ENCODE results near the gene MT3. TPM values are rescaled to one million over a fixed set of nuclear protein-coding genes. Genes with fewer than 3 reads are reported as not detected.
"Not testable (repeated sequence)": the region's sequence is repeated elsewhere in the genome, so short reads cannot be mapped to it uniquely, and the experiment has no call there.

The MT3 gene
- total and polyA plus RNA-seq, 4 experiments from 2014 or later = 1.1 TPM; not detected in 3

DNA sequence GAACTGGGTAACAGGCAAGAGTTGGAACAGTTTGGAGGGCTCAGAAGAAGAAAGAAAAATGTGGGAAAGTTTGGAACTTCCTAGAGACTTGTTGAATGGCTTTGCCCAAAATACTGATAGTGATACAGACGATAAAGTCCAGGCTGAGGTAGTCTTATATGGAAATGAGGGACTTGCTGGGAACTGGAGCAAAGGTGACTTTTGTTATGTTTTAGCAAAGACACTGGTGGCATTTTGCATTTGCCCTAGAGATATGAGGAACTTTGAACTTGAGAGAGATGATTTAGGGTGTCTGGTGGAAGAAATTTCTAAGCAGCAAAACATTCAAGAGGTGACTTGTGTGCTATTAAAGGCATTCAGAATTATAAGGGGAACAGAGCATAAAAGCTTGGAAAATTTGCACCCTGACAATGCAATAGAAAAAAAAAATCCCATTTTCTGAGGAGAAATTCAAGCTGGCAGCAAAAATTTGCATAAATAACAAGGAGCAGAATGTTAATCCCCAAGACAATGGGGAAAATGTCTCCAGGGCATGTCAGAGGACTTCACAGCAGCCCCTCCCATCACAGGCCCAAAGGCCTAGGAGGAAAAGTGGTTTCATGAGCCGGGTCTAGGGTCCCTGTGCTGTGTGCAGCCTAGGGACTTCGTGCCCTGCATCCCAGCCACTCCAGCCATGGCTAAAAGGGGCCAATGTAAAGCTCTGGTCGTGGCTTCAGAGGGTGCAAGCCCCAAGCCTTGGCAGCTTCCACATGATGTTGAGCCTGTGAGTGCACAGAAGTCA is 32.5 kb downstream of the MT3 start:
- peaks cover 0 to 21% of the 10 kb centered on the region in 2 donors for H3K27me3 Mint-ChIP-seq
- intact Hi-C loops (cut with micrococcal nuclease); H3K27me3 ChIP-seq (ENCODE audit: insufficient read depth, low read length); H3K36me3 ChIP-seq (ENCODE audit: insufficient read depth, low read length); POLR2A ChIA-PET (ENCODE audit: partially characterized antibody); H3K9me3 Mint-ChIP-seq; H3K9me3 ChIP-seq (ENCODE audit: control insufficient read depth in 1 of 2, low read length in 2 of 2); H3K4me3 ChIP-seq (ENCODE audit: low read length in 2 of 2); H3K4me3 Mint-ChIP-seq; H3K36me3 Mint-ChIP-seq; CTCF ChIA-PET (ENCODE audit: partially characterized antibody); H3K27ac ChIP-seq (ENCODE audit: low read depth, low read length); DNase-seq: not testable (repeated sequence)
- H3K27ac Mint-ChIP-seq = peak overlapping the region in 1 of 7 donors; percentile 1
- peaks cover 14% of the 10 kb centered on the region for H3K4me1 ChIP-seq (ENCODE audit: insufficient read depth, low read length)
- peaks cover 12 to 23% (median 15%) of the 10 kb centered on the region in 4 donors for H3K4me1 Mint-ChIP-seq

DNA sequence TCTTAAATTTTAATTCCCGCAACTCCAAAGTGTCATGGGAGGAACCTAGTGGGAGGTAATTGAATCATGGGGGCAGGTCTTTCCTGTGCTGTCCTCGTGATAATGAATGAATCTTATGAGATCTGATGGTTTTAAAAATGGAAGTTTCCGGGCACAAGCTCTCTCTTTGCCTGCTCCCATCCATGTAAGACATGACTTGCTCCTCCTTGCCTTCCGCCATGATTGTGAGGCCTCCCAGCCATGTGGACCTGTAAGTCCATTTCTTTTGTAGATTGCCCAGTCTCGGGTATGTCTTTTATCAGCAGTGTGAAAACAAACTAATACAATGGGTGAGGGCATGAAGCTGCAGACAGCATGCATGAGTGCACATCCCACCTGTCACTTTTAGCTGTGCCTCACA is 33.9 kb downstream of the MT3 start:
- ChIA-PET POLR2A (ENCODE audit: partially characterized antibody) (interaction anchor here (0.8 to 3.6 kb wide), 5 partner anchors 15 to 59 kb away, joined by 3 to 15 read pairs (median 3); partner anchors contain the start of genes MT1A, MT1X and MT2A), CTCF (ENCODE audit: partially characterized antibody) (interaction anchor here (0.8 to 1.8 kb wide), 5 partner anchors 8 to 54 kb away, joined by 3 to 9 read pairs (median 3); no protein-coding TSS in a partner anchor)
- DNase-seq; H3K4me3 ChIP-seq (ENCODE audit: low read length in 2 of 2); H3K9me3 Mint-ChIP-seq; H3K36me3 ChIP-seq (ENCODE audit: insufficient read depth, low read length); intact Hi-C loops (cut with micrococcal nuclease); H3K27me3 ChIP-seq (ENCODE audit: insufficient read depth, low read length); H3K9me3 ChIP-seq (ENCODE audit: control insufficient read depth in 1 of 2, low read length in 2 of 2); H3K4me3 Mint-ChIP-seq; H3K36me3 Mint-ChIP-seq; H3K27ac ChIP-seq (ENCODE audit: low read depth, low read length): not testable (repeated sequence)
- H3K4me1 Mint-ChIP-seq = peaks cover 11 to 18% (median 12%) of the 10 kb centered on the region in 4 donors
- H3K27me3 Mint-ChIP-seq = peaks cover 0 to 22% of the 10 kb centered on the region in 2 donors
- H3K4me1 ChIP-seq (ENCODE audit: insufficient read depth, low read length) = peaks cover 14% of the 10 kb centered on the region
- peak overlapping the region in 1 of 7 donors; percentile 66 for H3K27ac Mint-ChIP-seq

GRCh38 chr16:56623637-56624036 is 34.3 kb downstream of the MT3 start:
- Histone ChIP-seq H3K4me3 (ENCODE audit: low read length in 2 of 2) (no peak overlapping the region), H3K4me1 (ENCODE audit: insufficient read depth, low read length) (peaks cover 14% of the 10 kb centered on the region), H3K9me3 (ENCODE audit: control insufficient read depth in 1 of 2, low read length in 2 of 2) (no peaks in the 10 kb centered on the region), H3K27ac (ENCODE audit: low read depth, low read length) (no peak overlapping the region), H3K27me3 (ENCODE audit: insufficient read depth, low read length) (peaks cover 9% of the 10 kb centered on the region), H3K36me3 (ENCODE audit: insufficient read depth, low read length) (no peaks in the 10 kb centered on the region)
- Mint-ChIP-seq H3K27ac (no peak overlapping the region), H3K27me3 (peaks cover 0 to 24% of the 10 kb centered on the region in 2 donors), H3K4me1 (peaks cover 11 to 18% (median 12%) of the 10 kb centered on the region in 4 donors), H3K4me3 (peak overlapping the region in 1 of 8 donors; percentile 22), H3K36me3 (no peaks in the 10 kb centered on the region), H3K9me3 (no peaks in the 10 kb centered on the region)
- POLR2A ChIA-PET (ENCODE audit: partially characterized antibody) = interaction anchor here (0.6 to 3.6 kb wide), 6 partner anchors 14 to 358 kb away, joined by 3 to 15 read pairs (median 4); partner anchors contain the start of genes MT1A, MT1X and MT2A
- intact Hi-C loops (cut with micrococcal nuclease) = no loop called here
- CTCF ChIA-PET (ENCODE audit: partially characterized antibody) = interaction anchor here (0.8 to 1.8 kb wide), 6 partner anchors 8 to 53 kb away, joined by 3 to 9 read pairs (median 3); no protein-coding TSS in a partner anchor
- no peak for DNase-seq

- ChIA-PET CTCF (ENCODE audit: partially characterized antibody) (interaction anchor here (1.0 to 2.1 kb wide), 4 partner anchors 18 to 77 kb away, joined by 3 to 10 read pairs (median 4); no protein-coding TSS in a partner anchor), POLR2A (ENCODE audit: partially characterized antibody) (interaction anchor here (0.8 to 3.6 kb wide), 7 partner anchors 11 to 306 kb away, joined by 3 to 15 read pairs (median 4); partner anchors contain the start of genes HERPUD1, MT1A and MT2A)
- Histone ChIP-seq H3K27me3 (ENCODE audit: insufficient read depth, low read length) (peaks cover 9% of the 10 kb centered on the region), H3K9me3 (ENCODE audit: control insufficient read depth in 1 of 2, low read length in 2 of 2) (no peaks in the 10 kb centered on the region), H3K27ac (ENCODE audit: low read depth, low read length) (peak within 1 kb of the TSS; percentile 24), H3K4me3 (ENCODE audit: low read length in 2 of 2) (peak within 1 kb of the TSS; percentile 48 to 68), H3K4me1 (ENCODE audit: insufficient read depth, low read length) (peaks cover 14% of the 10 kb centered on the region), H3K36me3 (ENCODE audit: insufficient read depth, low read length) (no peaks in the 10 kb centered on the region)
- peak within 1 kb of the TSS; percentile 44 to 95 (median 86) for H3K27ac Mint-ChIP-seq
- DNase-seq = peak in 4 of 5 donors; percentile 27 to 56 (median 50)
- peak within 1 kb of the TSS; percentile 88 to 97 (median 94) for H3K4me3 Mint-ChIP-seq
- no peaks in the 10 kb centered on the region for H3K36me3 Mint-ChIP-seq
- intact Hi-C loops (cut with micrococcal nuclease) = no loop called here
- H3K27me3 Mint-ChIP-seq = peaks cover 0 to 31% of the 10 kb centered on the region in 2 donors
- H3K9me3 Mint-ChIP-seq = no peaks in the 10 kb centered on the region
- H3K4me1 Mint-ChIP-seq = peaks cover 11 to 18% (median 12%) of the 10 kb centered on the region in 4 donors
These were observed 36.0 kb downstream of the MT3 start, which contains the start of gene MT1E for GRCh38 chr16:56625140-56625942. TSS of gene MT1E (plus strand) at chr16:56625781. CDS start at chr16:56625852, 71 bp downstream.

- Histone ChIP-seq H3K9me3 (ENCODE audit: control insufficient read depth in 1 of 2, low read length in 2 of 2) (no peaks in the 10 kb centered on the region), H3K4me3 (ENCODE audit: low read length in 2 of 2) (peak overlapping the region; percentile 48 to 68), H3K27me3 (ENCODE audit: insufficient read depth, low read length) (peaks cover 10% of the 10 kb centered on the region), H3K36me3 (ENCODE audit: insufficient read depth, low read length) (no peaks in the 10 kb centered on the region), H3K27ac (ENCODE audit: low read depth, low read length) (no peak overlapping the region), H3K4me1 (ENCODE audit: insufficient read depth, low read length) (peaks cover 14% of the 10 kb centered on the region)
- no peaks in the 10 kb centered on the region for H3K9me3 Mint-ChIP-seq
- peaks cover 5 to 37% of the 10 kb centered on the region in 2 donors for H3K27me3 Mint-ChIP-seq
- DNase-seq = no peak
- peak overlapping the region; percentile 7 to 89 (median 77) for H3K27ac Mint-ChIP-seq
- intact Hi-C loops (cut with micrococcal nuclease) = no loop called here
- POLR2A ChIA-PET (ENCODE audit: partially characterized antibody) = interaction anchor here (0.9 to 3.6 kb wide), 6 partner anchors 10 to 21 kb away, joined by 3 to 15 read pairs (median 4); partner anchors contain the start of genes MT1A and MT2A
- no peaks in the 10 kb centered on the region for H3K36me3 Mint-ChIP-seq
- H3K4me1 Mint-ChIP-seq = peaks cover 11 to 18% (median 12%) of the 10 kb centered on the region in 4 donors
- CTCF ChIA-PET (ENCODE audit: partially characterized antibody) = interaction anchor here (1.0 to 2.1 kb wide), 4 partner anchors 17 to 76 kb away, joined by 3 to 10 read pairs (median 4); no protein-coding TSS in a partner anchor
- H3K4me3 Mint-ChIP-seq = peak overlapping the region; percentile 79 to 95 (median 88)
These were observed 36.8 kb downstream of the MT3 start for GRCh38 chr16:56625943-56626654.

GRCh38 chr16:56626685-56627084 is 37.4 kb downstream of the MT3 start:
- CTCF ChIA-PET (ENCODE audit: partially characterized antibody) = interaction anchor here (1.9 kb wide), 1 partner anchor 17 kb away, joined by 5 read pairs; no protein-coding TSS in a partner anchor
- no peak overlapping the region for H3K4me3 ChIP-seq (ENCODE audit: low read length in 2 of 2)
- H3K36me3 ChIP-seq (ENCODE audit: insufficient read depth, low read length) = no peaks in the 10 kb centered on the region
- no peak overlapping the region for H3K27ac Mint-ChIP-seq
- H3K4me1 ChIP-seq (ENCODE audit: insufficient read depth, low read length) = peaks cover 14% of the 10 kb centered on the region
- H3K27me3 Mint-ChIP-seq = peaks cover 11 to 42% of the 10 kb centered on the region in 2 donors
- peaks cover 16% of the 10 kb centered on the region for H3K27me3 ChIP-seq (ENCODE audit: insufficient read depth, low read length)
- no peaks in the 10 kb centered on the region for H3K9me3 Mint-ChIP-seq
- H3K36me3 Mint-ChIP-seq = no peaks in the 10 kb centered on the region
- POLR2A ChIA-PET (ENCODE audit: partially characterized antibody) = interaction anchor here (3.6 kb wide), 1 partner anchor 18 kb away, joined by 15 read pairs; the partner anchor contains the start of gene MT2A
- no peak overlapping the region for H3K27ac ChIP-seq (ENCODE audit: low read depth, low read length)
- intact Hi-C loops (cut with micrococcal nuclease) = no loop called here
- no peak for DNase-seq
- H3K4me3 Mint-ChIP-seq = peak overlapping the region in 3 of 8 donors; percentile 53 to 95 (median 88)
- no peaks in the 10 kb centered on the region for H3K9me3 ChIP-seq (ENCODE audit: control insufficient read depth in 1 of 2, low read length in 2 of 2)
- peaks cover 11 to 20% (median 13%) of the 10 kb centered on the region in 4 donors for H3K4me1 Mint-ChIP-seq
